ENCODE results near the gene FAM120B.

The FAM120B gene

DNA sequence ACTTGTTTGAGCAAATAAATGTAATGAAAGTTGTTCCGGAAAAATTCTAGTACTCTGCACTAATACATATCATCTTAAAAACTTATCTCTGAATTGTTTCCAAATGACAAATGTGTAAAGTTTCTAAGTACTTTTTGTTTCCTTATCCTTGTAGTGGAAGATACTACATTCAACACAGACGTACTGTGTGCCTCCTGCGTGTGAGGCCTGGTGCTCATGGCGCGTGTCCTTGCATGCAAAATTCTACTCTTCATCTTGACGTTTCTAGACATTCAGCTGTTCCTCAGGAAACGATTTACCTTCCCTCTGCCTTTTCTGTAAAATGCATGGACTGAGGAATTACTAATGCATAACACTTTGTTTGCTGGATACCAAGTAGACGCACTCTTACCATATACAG lies 27.1 kb upstream of the FAM120B start:
- TF ChIP-seq, protein P1, sequence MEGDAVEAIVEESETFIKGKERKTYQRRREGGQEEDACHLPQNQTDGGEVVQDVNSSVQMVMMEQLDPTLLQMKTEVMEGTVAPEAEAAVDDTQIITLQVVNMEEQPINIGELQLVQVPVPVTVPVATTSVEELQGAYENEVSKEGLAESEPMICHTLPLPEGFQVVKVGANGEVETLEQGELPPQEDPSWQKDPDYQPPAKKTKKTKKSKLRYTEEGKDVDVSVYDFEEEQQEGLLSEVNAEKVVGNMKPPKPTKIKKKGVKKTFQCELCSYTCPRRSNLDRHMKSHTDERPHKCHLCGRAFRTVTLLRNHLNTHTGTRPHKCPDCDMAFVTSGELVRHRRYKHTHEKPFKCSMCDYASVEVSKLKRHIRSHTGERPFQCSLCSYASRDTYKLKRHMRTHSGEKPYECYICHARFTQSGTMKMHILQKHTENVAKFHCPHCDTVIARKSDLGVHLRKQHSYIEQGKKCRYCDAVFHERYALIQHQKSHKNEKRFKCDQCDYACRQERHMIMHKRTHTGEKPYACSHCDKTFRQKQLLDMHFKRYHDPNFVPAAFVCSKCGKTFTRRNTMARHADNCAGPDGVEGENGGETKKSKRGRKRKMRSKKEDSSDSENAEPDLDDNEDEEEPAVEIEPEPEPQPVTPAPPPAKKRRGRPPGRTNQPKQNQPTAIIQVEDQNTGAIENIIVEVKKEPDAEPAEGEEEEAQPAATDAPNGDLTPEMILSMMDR (IDR thresholded peaks at IDR 0.05; ENCODE audit: insufficient read depth, low read depth, low read length, missing control alignments) = no peak
- DNase-seq (ENCODE audit: low read depth) = no peak
- H3K4me3 ChIP-seq (ENCODE audit: low read length) = no peak overlapping the region

DNA sequence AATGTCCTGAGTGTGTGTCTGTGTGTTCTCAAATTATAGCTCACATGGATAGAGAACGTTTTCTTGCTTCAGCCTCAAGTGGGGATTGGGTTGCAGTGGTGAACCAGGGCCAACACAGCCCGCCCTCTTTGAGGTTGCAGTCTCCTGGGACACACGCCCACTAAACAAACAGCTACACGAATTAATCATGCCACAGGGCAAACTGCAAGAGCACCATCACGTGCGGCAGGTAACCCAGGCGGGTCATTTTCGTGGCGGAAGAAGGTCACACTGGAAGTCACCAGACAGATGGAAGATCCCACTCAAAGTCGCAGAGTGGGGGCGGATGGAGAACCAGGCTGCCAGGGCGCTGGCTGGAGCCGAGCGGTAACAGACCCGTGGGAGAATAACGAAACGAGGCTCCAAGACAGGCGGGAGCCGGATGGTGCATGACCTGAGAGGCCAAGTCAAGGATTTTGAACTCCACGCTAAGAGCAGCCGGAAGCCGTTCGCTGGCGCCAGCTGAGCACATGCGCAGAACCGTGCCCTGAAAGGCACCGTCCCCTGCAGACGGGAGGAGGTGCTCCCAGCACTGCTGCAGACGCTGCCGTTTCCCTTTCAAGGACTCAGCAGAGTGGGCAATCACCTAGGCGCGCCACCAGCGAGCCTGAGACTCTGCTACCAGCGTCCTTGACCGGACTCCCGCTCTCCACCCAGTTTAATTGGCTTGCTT lies 26.4 kb upstream of the FAM120B start:
- peak overlapping the region; percentile 9 for H3K4me3 ChIP-seq (ENCODE audit: low read length)
- TF ChIP-seq, protein P1 (IDR thresholded peaks at IDR 0.05; ENCODE audit: insufficient read depth, low read depth, low read length, missing control alignments) = peak; percentile 1
- peak; percentile 50 for DNase-seq (ENCODE audit: low read depth)

GRCh38 chr6:170280689-170281045 lies 25.9 kb upstream of the FAM120B start:
- no peak for DNase-seq (ENCODE audit: low read depth)
- TF ChIP-seq, protein P1 (IDR thresholded peaks at IDR 0.05; ENCODE audit: insufficient read depth, low read depth, low read length, missing control alignments) = peak; percentile 0
- no peak overlapping the region for H3K4me3 ChIP-seq (ENCODE audit: low read length)

GRCh38 chr6:170281331-170282292 lies 24.9 kb upstream of the FAM120B start:
- DNase-seq (ENCODE audit: low read depth) = no peak
- TF ChIP-seq, protein P1 (IDR thresholded peaks at IDR 0.05; ENCODE audit: insufficient read depth, low read depth, low read length, missing control alignments) = no peak
- no peak overlapping the region for H3K4me3 ChIP-seq (ENCODE audit: low read length)

DNA sequence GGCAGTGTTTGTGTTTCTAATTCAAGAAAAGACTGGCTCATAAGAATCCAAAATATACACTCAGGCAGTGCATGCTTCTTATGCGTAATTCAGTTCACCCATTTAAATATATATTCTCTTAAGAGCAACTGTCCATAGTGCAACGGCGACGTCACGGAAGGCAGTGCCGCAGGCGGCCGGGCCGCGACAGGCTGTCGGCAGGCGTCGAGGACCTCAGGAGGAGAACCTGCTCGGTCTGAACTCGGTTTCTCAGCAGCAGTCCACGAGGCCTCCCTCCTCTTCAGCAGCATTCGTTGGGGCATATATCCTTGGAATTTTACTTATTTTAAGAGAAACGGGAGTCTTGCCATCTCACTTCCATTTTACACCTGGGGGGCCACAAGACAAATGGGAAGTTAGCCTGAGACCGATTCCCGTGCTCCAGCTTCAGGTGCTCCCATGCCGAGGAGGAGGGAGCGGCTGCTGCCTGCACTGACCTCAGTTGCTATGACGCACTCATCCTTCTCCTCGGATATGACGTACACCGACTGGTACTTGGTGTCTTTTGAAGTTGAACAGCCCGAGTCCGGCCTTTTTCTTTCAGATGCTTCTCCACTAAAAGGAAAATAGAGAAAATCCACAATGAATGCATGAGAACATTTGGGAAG lies 23.9 kb upstream of the FAM120B start:
- H3K4me3 ChIP-seq (ENCODE audit: low read length) = no peak overlapping the region
- TF ChIP-seq, protein P1 (IDR thresholded peaks at IDR 0.05; ENCODE audit: insufficient read depth, low read depth, low read length, missing control alignments) = no peak
- no peak for DNase-seq (ENCODE audit: low read depth)

DNA sequence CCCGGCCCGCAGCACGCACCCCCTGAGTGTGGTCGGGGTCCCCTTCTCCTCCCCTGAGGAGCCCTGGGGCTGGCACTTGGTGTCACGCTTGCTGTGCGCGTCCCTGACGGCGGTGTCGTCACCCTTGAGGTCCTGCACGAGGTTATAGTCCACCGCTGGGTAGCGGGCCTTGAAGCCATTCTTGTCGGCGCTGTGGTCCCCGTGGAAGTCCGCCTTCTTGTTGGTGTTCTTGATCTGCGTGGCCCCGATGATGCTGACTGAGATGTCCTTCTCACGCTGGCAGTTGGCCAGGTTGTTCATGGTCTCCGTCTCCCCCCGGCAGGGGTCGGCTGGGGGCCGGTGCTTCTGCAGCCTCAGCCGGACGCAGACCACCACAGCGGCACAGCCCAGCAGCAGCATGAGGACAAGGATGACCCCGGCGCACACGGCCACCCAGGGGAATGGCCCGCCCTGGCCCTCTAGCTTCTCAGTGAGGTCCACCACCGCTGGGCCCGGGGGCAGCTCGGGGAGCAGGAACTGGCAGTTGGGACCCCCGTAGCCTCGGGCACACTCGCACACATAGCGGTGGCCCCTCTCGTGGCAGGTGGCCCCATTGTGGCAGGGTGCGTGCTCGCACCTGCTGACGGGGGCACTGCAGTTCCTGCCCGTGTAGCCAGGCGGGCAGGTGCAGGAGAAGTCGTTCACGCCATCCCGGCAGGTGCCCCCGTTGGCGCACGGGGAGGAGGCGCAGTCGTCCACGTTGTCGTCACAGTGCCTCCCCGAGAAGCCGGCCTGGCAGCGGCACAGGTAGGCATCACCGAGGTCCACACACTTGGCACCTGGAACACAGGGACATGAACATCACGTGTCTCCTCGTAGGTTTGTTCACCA lies 23.1 kb upstream of the FAM120B start:
- TF ChIP-seq, protein P1 (IDR thresholded peaks at IDR 0.05; ENCODE audit: insufficient read depth, low read depth, low read length, missing control alignments) = no peak
- no peak for DNase-seq (ENCODE audit: low read depth)

More for the DNA sequence above, 23.1 kb upstream of the FAM120B start:
- H3K4me3 ChIP-seq (ENCODE audit: low read length) = no peak overlapping the region

Data from epithelial cell of esophagus (primary cell).